GM12878 (cell line): ENCODE measurements around the gene RNF130. TPM values are rescaled to one million over a fixed set of nuclear protein-coding genes. Genes with fewer than 3 reads are reported as not detected.

Experiments
- ATAC-seq: fragments of 200-7000 bp; cut with Tn5 transposase; 3 replicates; pipeline ENCODE4 v1.9.1; 2020; ENCODE audit warnings: mild to moderate bottlenecking, moderate library complexity
- BruUV-seq: library from RNA; stranded (reverse); fragments of 400-500 nt; replicated peaks from 2 replicates; lab custom pipeline; 2021; lab: Mats Ljungman, UMichigan
- CTCF ChIA-PET: fragments of 300-600 bp; sonication (Branson Sonifier 250); formaldehyde crosslinking; extraction: SDS; loops from one replicate; lab custom pipeline; 2021; ENCODE audit warnings: inconsistent platforms; lab: Yijun Ruan, JAX
- POLR2A ChIA-PET: fragments of 350-600 bp; formaldehyde crosslinking; extraction: SDS; loops from one replicate; lab custom pipeline; 2021; ENCODE audit warnings: inconsistent platforms; lab: Charles Lee
- RAD21 ChIA-PET: fragments of 300-600 bp; sonication (Branson Sonifier 250); formaldehyde crosslinking; loops from one replicate; lab custom pipeline; 2023; ENCODE audit warnings: antibody characterized with exemption; ENCODE audit not compliant: unreplicated experiment; lab: Charles Lee
- SMC1A ChIA-PET: fragments of 300-600 bp; sonication (Branson Sonifier 250); formaldehyde crosslinking; loops from one replicate; lab custom pipeline; 2023; ENCODE audit not compliant: unreplicated experiment, uncharacterized antibody; lab: Charles Lee
- DNase-seq: peaks from one replicate; pipeline ENCODE4 v3.0.0-alpha.2; 2011; ENCODE audit warnings: low read depth, low spot score
- FAIRE-seq: peaks from 3 replicates; lab custom pipeline; 2011; peaks lifted over from hg19 to GRCh38; lab: Jason Lieb, UNC
- H2AFZ ChIP-seq: 2 replicates; pipeline ENCODE4 v1.6.0; 2011; ENCODE audit warnings: low read depth, low read length, control low read depth; ENCODE audit not compliant: control insufficient read depth
- H3K27ac ChIP-seq: 2 replicates; pipeline ENCODE4 v1.5.1; 2011; ENCODE audit warnings: control low read depth; ENCODE audit not compliant: control insufficient read depth, insufficient read depth
- H3K27me3 ChIP-seq, 2 experiments: replicated peaks in 1 of 2; 2 replicates each; pipeline versions ENCODE4 v1.6.0 to v1.6.1; 2011; ENCODE audit warnings: low read length in 1 of 2; ENCODE audit not compliant: control insufficient read depth in 2 of 2, insufficient read depth in 2 of 2
- H3K36me3 ChIP-seq, 2 experiments: 2 replicates each; pipeline ENCODE4 v1.5.1; 2011; ENCODE audit warnings: low read length in 1 of 2; ENCODE audit not compliant: control insufficient read depth in 2 of 2, insufficient read depth in 2 of 2
- H3K4me1 ChIP-seq: 2 replicates; pipeline ENCODE4 v1.6.1; 2011; ENCODE audit warnings: mild to moderate bottlenecking, low read length, moderate library complexity, mixed read lengths; ENCODE audit not compliant: control insufficient read depth, insufficient read depth
- H3K4me2 ChIP-seq: 2 replicates; pipeline ENCODE4 v1.6.0; 2011; ENCODE audit warnings: control low read depth; ENCODE audit not compliant: control insufficient read depth, insufficient read depth
- H3K4me3 ChIP-seq: fragments of 200-600 bp; sonication (generic); 2 replicates; pipeline ENCODE4 v1.5.1; 2016
- H3K79me2 ChIP-seq: 2 replicates; pipeline ENCODE4 v1.6.0; 2011; ENCODE audit warnings: low read length; ENCODE audit not compliant: control insufficient read depth, insufficient read depth
- H3K9ac ChIP-seq: 2 replicates; pipeline ENCODE4 v1.8.0; 2011; ENCODE audit warnings: low read length, control low read depth, mixed read lengths; ENCODE audit not compliant: control insufficient read depth, insufficient read depth
- H3K9me3 ChIP-seq: replicated peaks from 3 replicates; pipeline ENCODE4 v1.5.1; 2011; ENCODE audit warnings: mild to moderate bottlenecking, low read length; ENCODE audit not compliant: control insufficient read depth, insufficient read depth
- H4K20me1 ChIP-seq: 2 replicates; pipeline ENCODE4 v1.6.0; 2011; ENCODE audit not compliant: control insufficient read depth, insufficient read depth
- HDGF ChIP-seq: fragments of 450-650 bp; IDR thresholded peaks from 2 replicates; pipeline ENCODE4 v1.6.1; 2016; ENCODE audit warnings: antibody characterized with exemption
- KDM1A ChIP-seq: fragments of 200-600 bp; sonication (generic); IDR thresholded peaks from 2 replicates; pipeline ENCODE4 v1.6.1; 2016; ENCODE audit warnings: borderline replicate concordance
- NR2C1 ChIP-seq: fragments of 450-650 bp; IDR thresholded peaks from 2 replicates; pipeline ENCODE4 v1.6.1; 2017; ENCODE audit warnings: antibody characterized with exemption, mild to moderate bottlenecking, moderate library complexity
- STAT3 ChIP-seq: IDR thresholded peaks from 2 replicates; pipeline ENCODE4 v1.6.1; 2011; ENCODE audit warnings: low read depth, low read length, improper control_type of control experiment
- TCF3 ChIP-seq: IDR thresholded peaks from 2 replicates; pipeline ENCODE4 v1.6.1; 2012; ENCODE audit warnings: low read depth, mild to moderate bottlenecking, low read length, borderline replicate concordance; ENCODE audit not compliant: insufficient read depth
- ZBED1 ChIP-seq: IDR thresholded peaks from 2 replicates; pipeline ENCODE4 v1.6.1; 2016; ENCODE audit warnings: borderline replicate concordance
- WGBS: methylation state at CpG from one replicate; pipeline ENCODE4 v1.1.6; 2016; ENCODE audit warnings: low lambda C conversion rate; ENCODE audit not compliant: insufficient replicate concordance, insufficient coverage; ENCODE audit errors: missing lambda C conversion rate; 5-methylcytosine and 5-hydroxymethylcytosine counted together
- in situ Hi-C: fragments of 300-500 bp; cut with MboI; formaldehyde crosslinking; loops from 9 replicates; pipeline ENCODE4 v1.14.3; 2018; ENCODE audit warnings: mixed read lengths
- intact Hi-C: fragments of 100-400 bp; cut with micrococcal nuclease; formaldehyde crosslinking; loops from one replicate; pipeline ENCODE4 v1.14.2; 2022; ENCODE audit not compliant: unreplicated experiment
- polyA plus RNA-seq, 11 experiments: library from polyadenylated mRNA; depleted of rRNA in 4 of 11; unstranded in 6 of 11; stranded (reverse) in 5 of 11; fragments of >200 nt; fragmentation: Nextera tagmentation in 4 of 11; fragmentation: Illumina TruSeq in 1 of 11; extraction: Ambion mirVana in 4 of 11; extraction: Trizol in 1 of 11; gene quantifications; 1 replicate in 1 of 11; 2 replicates in 10 of 11; pipeline versions ENCODE4 v1.2.1 to v1.2.3, GENCODE V29; 2011 to 2016; ENCODE audit warnings: inconsistent platforms in 2 of 11, missing spikeins in 2 of 11, low read depth in 1 of 11
- total RNA-seq, 4 experiments: library from RNA; depleted of rRNA in 3 of 4; stranded (reverse); fragments of >200 nt in 3 of 4; fragmentation: Illumina TruSeq in 1 of 4; extraction: Trizol in 1 of 4; gene quantifications; 2 replicates each; pipeline versions ENCODE4 v1.2.1 to v1.2.3, GENCODE V29; 2013 to 2021
- TF ChIP-seq, protein P1 (sequence below), 3 experiments: IDR thresholded peaks in 2 of 3; conservative IDR thresholded peaks in 1 of 3; 2 replicates each; pipeline ENCODE4 v1.5.1; 2011; ENCODE audit warnings: low read depth in 3 of 3, low read length in 3 of 3, mild to moderate bottlenecking in 3 of 3, control low read depth in 2 of 3, moderate library complexity in 2 of 3, inconsistent platforms in 1 of 3, mixed read lengths in 1 of 3; ENCODE audit not compliant: control insufficient read depth in 2 of 3, insufficient read depth in 1 of 3; ENCODE audit errors: extremely low read depth in 1 of 3

RNF130 gene
- total and polyA plus RNA-seq, 10 of the 15 experiments (the other 5 are each of a cell fraction or from before 2014, with no cell fraction given) = 0.04 to 0.36 (median 0.11) TPM; not detected in 1

DNA sequence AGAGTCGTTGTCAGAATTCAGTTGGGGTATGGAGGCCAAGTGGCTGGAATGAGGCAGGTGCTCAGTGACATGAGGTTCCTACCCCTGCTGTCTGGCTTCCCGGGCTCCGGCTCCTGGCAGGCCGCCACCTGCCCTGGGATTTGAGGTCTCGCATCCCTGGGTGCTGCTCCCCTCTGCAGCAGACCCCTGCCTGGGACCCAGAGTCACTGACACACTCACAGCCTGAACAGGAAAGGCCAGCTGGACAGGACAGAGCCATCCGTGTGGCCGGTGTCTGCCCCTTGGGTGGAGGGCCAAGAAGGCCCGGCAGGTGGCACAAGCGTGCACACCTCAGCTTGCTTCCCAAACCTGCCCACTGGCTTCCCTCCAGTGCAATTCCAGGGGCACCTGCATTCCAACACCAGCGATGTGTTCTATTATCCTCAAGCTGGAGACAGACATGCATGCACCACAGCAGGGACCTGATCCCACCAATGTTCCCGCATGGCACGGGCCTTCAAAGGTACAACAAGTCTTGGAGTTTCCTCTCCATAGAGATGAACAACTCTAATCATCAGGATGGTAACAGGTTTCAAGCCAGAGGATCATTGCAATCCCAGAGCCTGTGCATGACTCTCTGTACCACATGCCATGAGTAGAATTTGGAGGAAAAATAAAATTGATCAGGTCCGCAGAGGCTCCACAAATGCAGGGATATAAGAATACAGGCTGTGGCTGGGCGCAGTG, 45.6 kb upstream of the RNF130 start:
- FAIRE-seq = no peak
- WGBS = 55% methylated on average over 14 of the region's 14 CpGs
- no peak for DNase-seq
- POLR2A ChIA-PET = no interaction called here
- in situ Hi-C loops = no loop called here
- Histone ChIP-seq H4K20me1 (no peaks in the 10 kb centered on the region), H3K27ac (no peak overlapping the region), H2AFZ (no peak overlapping the region), H3K4me2 (no peak overlapping the region), H3K9ac (no peak overlapping the region), H3K79me2 (no peaks in the 10 kb centered on the region), H3K4me1 (no peaks in the 10 kb centered on the region), H3K27me3 (no peaks in the 10 kb centered on the region), H3K9me3 (no peaks in the 10 kb centered on the region), H3K36me3 (no peaks in the 10 kb centered on the region), H3K4me3 (no peak overlapping the region)
- intact Hi-C loops = no loop called here
- BruUV-seq = no TSS peak
- RAD21 ChIA-PET = no interaction called here
- CTCF ChIA-PET = interaction anchor here (0.9 kb wide), 1 partner anchor 211 kb away, joined by 3 read pairs; no protein-coding TSS in a partner anchor
- SMC1A ChIA-PET = interaction anchor here (1.5 kb wide), 1 partner anchor 8 kb away, joined by 3 read pairs; no protein-coding TSS in a partner anchor
- ATAC-seq = no peak
- TF ChIP-seq STAT3 = no peak
- TF ChIP-seq TCF3 = no peak
- no peak for TF ChIP-seq KDM1A
- TF ChIP-seq NR2C1 = no peak
- TF ChIP-seq, protein P1, sequence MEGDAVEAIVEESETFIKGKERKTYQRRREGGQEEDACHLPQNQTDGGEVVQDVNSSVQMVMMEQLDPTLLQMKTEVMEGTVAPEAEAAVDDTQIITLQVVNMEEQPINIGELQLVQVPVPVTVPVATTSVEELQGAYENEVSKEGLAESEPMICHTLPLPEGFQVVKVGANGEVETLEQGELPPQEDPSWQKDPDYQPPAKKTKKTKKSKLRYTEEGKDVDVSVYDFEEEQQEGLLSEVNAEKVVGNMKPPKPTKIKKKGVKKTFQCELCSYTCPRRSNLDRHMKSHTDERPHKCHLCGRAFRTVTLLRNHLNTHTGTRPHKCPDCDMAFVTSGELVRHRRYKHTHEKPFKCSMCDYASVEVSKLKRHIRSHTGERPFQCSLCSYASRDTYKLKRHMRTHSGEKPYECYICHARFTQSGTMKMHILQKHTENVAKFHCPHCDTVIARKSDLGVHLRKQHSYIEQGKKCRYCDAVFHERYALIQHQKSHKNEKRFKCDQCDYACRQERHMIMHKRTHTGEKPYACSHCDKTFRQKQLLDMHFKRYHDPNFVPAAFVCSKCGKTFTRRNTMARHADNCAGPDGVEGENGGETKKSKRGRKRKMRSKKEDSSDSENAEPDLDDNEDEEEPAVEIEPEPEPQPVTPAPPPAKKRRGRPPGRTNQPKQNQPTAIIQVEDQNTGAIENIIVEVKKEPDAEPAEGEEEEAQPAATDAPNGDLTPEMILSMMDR (IDR thresholded peaks at IDR 0.05 in 2 of 3, conservative IDR thresholded peaks at IDR 0.05 in 1 of 3; ENCODE audit: control insufficient read depth in 2 of 3, extremely low read depth in 1 of 3, insufficient read depth in 1 of 3, low read depth in 3 of 3, low read length in 3 of 3) = peak; percentile 4 to 43 (median 29); a peak in 2 of 6 replicates
- TF ChIP-seq HDGF = no peak
- no peak for TF ChIP-seq ZBED1
